OCI-LY3 (cell line): ENCODE data around the gene NELL1.

ENCODE experiments used
- CTCF ChIP-seq: fragments of 200-600, 300-600 bp; sonication (generic); IDR thresholded peaks from 2 replicates; pipeline ENCODE4 v1.5.1; 2014; ENCODE audit warnings: antibody characterized with exemption, low read length, low read depth
- EZH2phosphoT487 ChIP-seq: fragments of 200-600 bp; shearing (Covaris generic); IDR thresholded peaks from 2 replicates; pipeline ENCODE4 v1.6.1; 2018; ENCODE audit warnings: antibody characterized with exemption, mixed run types, low read depth

DNA sequence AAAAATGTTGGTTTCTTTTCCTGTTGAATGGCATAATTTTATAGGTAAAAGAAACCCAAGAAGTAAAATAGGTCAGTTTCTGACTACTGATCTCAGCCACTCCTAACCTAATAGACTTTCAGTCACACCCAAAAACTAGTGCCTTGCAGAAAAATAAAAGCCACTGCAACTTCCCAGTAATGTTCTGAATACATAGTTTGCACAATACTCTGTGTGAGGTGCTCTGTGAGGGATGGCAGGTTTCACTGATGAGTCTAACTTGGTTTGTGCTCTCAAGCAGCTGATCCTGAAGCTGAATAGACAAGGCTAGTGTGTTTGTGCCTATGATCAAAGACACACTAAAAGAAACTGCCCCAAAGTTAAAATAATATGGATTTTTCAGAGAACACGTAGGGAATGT, 758.3 kb downstream of the NELL1 start:
- TF ChIP-seq CTCF (no peak), EZH2phosphoT487 (no peak)
